ENCODE measurements around the gene MFRP. TPM values are rescaled to one million over a fixed set of nuclear protein-coding genes. Genes with fewer than 3 reads are reported as not detected.

MFRP gene
- total and polyA plus RNA-seq, 10 of the 15 experiments (the other 5 are each of a cell fraction or from before 2014, with no cell fraction given) = not detected

- TF ChIP-seq CHD4 (IDR thresholded peaks at IDR 0.05) (no peak), NRF1 (conservative IDR thresholded peaks at IDR 0.05; ENCODE audit: low read depth, low read length) (no peak), CHD1 (IDR thresholded peaks at IDR 0.05; ENCODE audit: low read depth, low read length) (no peak), POU2F2 (IDR thresholded peaks at IDR 0.05; ENCODE audit: borderline replicate concordance, low read depth, low read length) (no peak)
Observed at GRCh38 chr11:119373921-119374631, 27.6 kb upstream of the MFRP start (continued).

- ATAC-seq (no peak), DNase-seq (ENCODE audit: low read depth, low spot score) (no peak), FAIRE-seq (no peak)
- no TSS peak for BruUV-seq (replicated peaks)
- POLR2A ChIA-PET = no interaction called here
- Histone ChIP-seq H2AFZ (ENCODE audit: control insufficient read depth, low read depth, low read length) (no peak overlapping the region), H3K4me3 (no peak overlapping the region), H3K4me2 (ENCODE audit: control insufficient read depth, insufficient read depth) (no peak overlapping the region), H3K9ac (ENCODE audit: control insufficient read depth, insufficient read depth, low read length) (no peak overlapping the region), H3K79me2 (ENCODE audit: control insufficient read depth, insufficient read depth, low read length) (no peaks in the 10 kb centered on the region), H3K9me3 (replicated peaks; ENCODE audit: control insufficient read depth, insufficient read depth, low read length) (no peaks in the 10 kb centered on the region), H4K20me1 (ENCODE audit: control insufficient read depth, insufficient read depth) (no peaks in the 10 kb centered on the region), H3K4me1 (ENCODE audit: control insufficient read depth, insufficient read depth, low read length) (no peaks in the 10 kb centered on the region), H3K27me3 (replicated peaks in 1 of 2; ENCODE audit: control insufficient read depth in 2 of 2, insufficient read depth in 2 of 2, low read length in 1 of 2) (0 out of 4 replicates have a peak, but pooled peaks cover 0 to 1% of the 10 kb centered on the region in 2 experiments), H3K27ac (ENCODE audit: control insufficient read depth, insufficient read depth) (no peak overlapping the region), H3K36me3 (ENCODE audit: control insufficient read depth in 2 of 2, insufficient read depth in 2 of 2, low read length in 1 of 2) (no peaks in the 10 kb centered on the region)
- in situ Hi-C loops (cut with MboI) (no loop called here), intact Hi-C loops (cut with micrococcal nuclease; ENCODE audit: unreplicated experiment) (no loop called here)
- SMC1A ChIA-PET (ENCODE audit: uncharacterized antibody, unreplicated experiment) = interaction anchor here (1.6 to 5.5 kb wide), 2 partner anchors 18 to 35 kb away, joined by 5 to 31 read pairs; no protein-coding TSS in a partner anchor
- CTCF ChIA-PET = interaction anchor here (1.0 to 17.9 kb wide), 10 partner anchors 8 to 102 kb away, joined by 3 to 183 read pairs (median 6); no protein-coding TSS in a partner anchor
- RAD21 ChIA-PET (ENCODE audit: unreplicated experiment) = interaction anchor here (0.6 to 5.1 kb wide), 6 partner anchors 12 to 104 kb away, joined by 3 to 47 read pairs (median 4); no protein-coding TSS in a partner anchor
- WGBS (ENCODE audit: insufficient coverage, insufficient replicate concordance, low lambda C conversion rate, missing lambda C conversion rate) = 45% methylated on average over 23 of the region's 23 CpGs
- TF ChIP-seq SREBF1 (IDR thresholded peaks at IDR 0.05; ENCODE audit: low read length) (no peak), ASH2L (IDR thresholded peaks at IDR 0.05; ENCODE audit: borderline replicate concordance, low read depth) (no peak), YBX1 (IDR thresholded peaks at IDR 0.05) (no peak), PAX8 (IDR thresholded peaks at IDR 0.05) (no peak), E2F4 (IDR thresholded peaks at IDR 0.05; ENCODE audit: low read depth, low read length) (no peak), MEF2A (IDR thresholded peaks at IDR 0.05; ENCODE audit: insufficient read depth, low read depth, low read length) (no peak), DPF2 (IDR thresholded peaks at IDR 0.05) (no peak), BACH1 (IDR thresholded peaks at IDR 0.05; ENCODE audit: borderline replicate concordance) (no peak), IKZF2 (IDR thresholded peaks at IDR 0.05) (no peak), YY1 (IDR thresholded peaks at IDR 0.05; ENCODE audit: low read depth, low read length) (no peak), JUNB (IDR thresholded peaks at IDR 0.05) (no peak), ZBTB40 (IDR thresholded peaks at IDR 0.05; ENCODE audit: borderline replicate concordance) (no peak)
Observed at GRCh38 chr11:119373059-119373920, 26.8 kb upstream of the MFRP start.
